ENCODE data around the gene LACRT. TPM values are rescaled to one million over a fixed set of nuclear protein-coding genes. Genes with fewer than 3 reads are reported as not detected.
"Not testable (repeated sequence)": the region's sequence is repeated elsewhere in the genome, so short reads cannot be mapped to it uniquely, and the experiment has no call there.

The LACRT gene
- total and polyA plus RNA-seq, 2 of the 13 experiments (the other 11 are each of a cell fraction or from before 2014, with no cell fraction given) = not detected

DNA sequence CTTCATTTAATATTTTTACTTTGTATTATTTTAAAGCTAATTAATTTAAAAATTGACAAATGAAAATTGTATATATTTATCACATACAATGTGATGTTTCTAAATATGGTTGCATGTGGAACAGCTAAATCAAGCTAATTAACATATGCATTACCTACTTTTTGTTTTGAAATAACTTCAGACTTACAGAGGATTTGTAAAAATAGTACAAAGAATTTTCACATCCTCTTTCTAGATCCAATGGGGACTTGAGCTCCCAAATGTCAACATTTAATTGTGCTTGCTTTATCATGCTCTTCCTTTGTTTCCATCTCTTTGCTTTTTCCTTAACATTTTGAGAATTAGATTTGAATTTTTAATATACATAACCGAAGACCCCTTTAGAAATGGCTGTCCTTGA is 6.9 kb upstream of the LACRT start:
- Histone ChIP-seq H3K27ac (ENCODE audit: extremely low read length, insufficient read depth, low read length) (no peak overlapping the region), H3K9ac (ENCODE audit: insufficient read depth, low read depth, low read length) (no peak overlapping the region), H3K79me2 (ENCODE audit: insufficient read depth, low read length) (no peaks in the 10 kb centered on the region), H2AFZ (ENCODE audit: low read length) (no peak overlapping the region), H3K4me3 (replicated peaks in 1 of 3; ENCODE audit: insufficient read depth in 1 of 3, low read depth in 2 of 3, low read length in 3 of 3) (no peak overlapping the region), H3K27me3 (ENCODE audit: control insufficient read depth in 1 of 2, insufficient read depth in 2 of 2, low read length in 2 of 2) (peaks cover 0 to 18% of the 10 kb centered on the region in 2 experiments; a peak in 2 of 5 replicates), H3K4me2 (ENCODE audit: low read depth, low read length) (no peak overlapping the region), H4K20me1 (ENCODE audit: insufficient read depth, low read length) (no peaks in the 10 kb centered on the region), H3K9me3 (ENCODE audit: low read length) (no peaks in the 10 kb centered on the region), H3K36me3 (replicated peaks in 1 of 2; ENCODE audit: control insufficient read depth in 1 of 2, insufficient read depth in 2 of 2, low read length in 2 of 2) (no peaks in the 10 kb centered on the region), H3K4me1 (ENCODE audit: insufficient read depth, low read length) (no peaks in the 10 kb centered on the region)
- POLR2A ChIA-PET = no interaction called here
- TF ChIP-seq ZNF180 (CRISPR knock-in tag; IDR thresholded peaks at IDR 0.05; ENCODE audit: borderline replicate concordance, low read depth) (no peak), SIN3A (IDR thresholded peaks at IDR 0.05; ENCODE audit: borderline replicate concordance, low read depth, low read length) (no peak)
- BruUV-seq (replicated peaks) = no TSS peak
- ATAC-seq = no peak
- in situ Hi-C loops (cut with HindIII; ENCODE audit: extremely low pct_ligation_motif_present, low pct_unique_long_range_greater_than_20kb) = no loop called here
- 3% methylated on average over 1 of the region's 1 CpG for WGBS (ENCODE audit: low lambda C conversion rate)
- no peak for FAIRE-seq
- intact Hi-C loops (cut with micrococcal nuclease; ENCODE audit: unreplicated experiment) = no loop called here
- no peak for DNase-seq (ENCODE audit: low spot score)
- CTCF ChIA-PET (ENCODE audit: low intra/inter-chr PET ratio, low total read pairs) = no interaction called here

DNA sequence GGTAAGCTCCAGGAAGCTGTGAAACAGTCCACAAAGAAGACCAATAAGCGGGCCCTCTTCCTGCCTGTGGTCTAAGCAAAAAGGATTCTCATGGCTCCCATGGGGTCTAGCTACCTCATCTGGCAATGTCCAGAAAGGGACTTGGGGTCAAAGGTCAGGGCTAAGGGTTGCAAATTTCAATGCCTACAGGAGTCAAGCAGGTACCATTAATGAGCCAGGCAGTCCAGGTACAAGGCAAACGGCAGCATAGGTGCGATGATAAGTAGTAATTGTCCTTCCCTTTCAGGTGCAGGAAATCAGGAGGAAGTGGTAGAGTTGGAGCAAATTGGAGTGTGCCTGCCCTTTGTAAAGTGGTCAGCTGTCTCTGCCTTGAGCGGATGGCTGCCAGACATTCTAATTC is 6.4 kb upstream of the LACRT start:
- CTCF ChIA-PET (ENCODE audit: low intra/inter-chr PET ratio, low total read pairs) = no interaction called here
- Histone ChIP-seq H3K79me2 (ENCODE audit: insufficient read depth, low read length) (no peaks in the 10 kb centered on the region), H2AFZ (ENCODE audit: low read length) (no peak overlapping the region), H3K4me2 (ENCODE audit: low read depth, low read length) (no peak overlapping the region), H4K20me1 (ENCODE audit: insufficient read depth, low read length) (no peaks in the 10 kb centered on the region), H3K4me1 (ENCODE audit: insufficient read depth, low read length) (no peaks in the 10 kb centered on the region), H3K9ac (ENCODE audit: insufficient read depth, low read depth, low read length) (no peak overlapping the region), H3K27ac (ENCODE audit: extremely low read length, insufficient read depth, low read length) (no peak overlapping the region), H3K27me3 (ENCODE audit: control insufficient read depth in 1 of 2, insufficient read depth in 2 of 2, low read length in 2 of 2) (peaks cover 0 to 13% of the 10 kb centered on the region in 2 experiments; a peak in 2 of 5 replicates), H3K36me3 (replicated peaks in 1 of 2; ENCODE audit: control insufficient read depth in 1 of 2, insufficient read depth in 2 of 2, low read length in 2 of 2) (no peaks in the 10 kb centered on the region), H3K4me3 (replicated peaks in 1 of 3; ENCODE audit: insufficient read depth in 1 of 3, low read depth in 2 of 3, low read length in 3 of 3) (no peak overlapping the region), H3K9me3 (ENCODE audit: low read length) (no peaks in the 10 kb centered on the region)
- WGBS (ENCODE audit: low lambda C conversion rate) = 45% methylated on average over 4 of the region's 4 CpGs
- BruUV-seq (replicated peaks) = no TSS peak
- no peak for DNase-seq (ENCODE audit: low spot score)
- in situ Hi-C loops (cut with HindIII; ENCODE audit: extremely low pct_ligation_motif_present, low pct_unique_long_range_greater_than_20kb) (no loop called here), intact Hi-C loops (cut with micrococcal nuclease; ENCODE audit: unreplicated experiment) (no loop called here)
- POLR2A ChIA-PET = no interaction called here
- no peak for FAIRE-seq
- no peak for ATAC-seq
- TF ChIP-seq, protein P1, sequence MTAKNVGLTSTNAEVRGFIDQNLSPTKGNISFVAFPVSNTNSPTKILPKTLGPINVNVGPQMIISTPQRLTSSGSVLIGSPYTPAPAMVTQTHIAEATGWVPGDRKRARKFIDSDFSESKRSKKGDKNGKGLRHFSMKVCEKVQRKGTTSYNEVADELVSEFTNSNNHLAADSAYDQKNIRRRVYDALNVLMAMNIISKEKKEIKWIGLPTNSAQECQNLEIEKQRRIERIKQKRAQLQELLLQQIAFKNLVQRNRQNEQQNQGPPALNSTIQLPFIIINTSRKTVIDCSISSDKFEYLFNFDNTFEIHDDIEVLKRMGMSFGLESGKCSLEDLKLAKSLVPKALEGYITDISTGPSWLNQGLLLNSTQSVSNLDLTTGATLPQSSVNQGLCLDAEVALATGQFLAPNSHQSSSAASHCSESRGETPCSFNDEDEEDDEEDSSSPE (CRISPR knock-in tag; IDR thresholded peaks at IDR 0.05) = no peak
- TF ChIP-seq ZNF496 (CRISPR knock-in tag; IDR thresholded peaks at IDR 0.05; ENCODE audit: insufficient replicate concordance) = no peak
- TF ChIP-seq ZSCAN22 (CRISPR knock-in tag; IDR thresholded peaks at IDR 0.05) = no peak
- no peak for TF ChIP-seq ZBTB34 (CRISPR knock-in tag; IDR thresholded peaks at IDR 0.05)
- no peak for TF ChIP-seq SIN3A (IDR thresholded peaks at IDR 0.05; ENCODE audit: borderline replicate concordance, low read depth, low read length)

- CTCF ChIA-PET (ENCODE audit: low intra/inter-chr PET ratio, low total read pairs); intact Hi-C loops (cut with micrococcal nuclease; ENCODE audit: unreplicated experiment): not testable (repeated sequence)
These were observed 4.4 kb upstream of the LACRT start for GRCh38 chr12:54639112-54639511.

More at GRCh38 chr12:54639112-54639511, 4.4 kb upstream of the LACRT start:
- WGBS (ENCODE audit: low lambda C conversion rate) = 17% methylated on average over 2 of the region's 2 CpGs
- H3K4me1 ChIP-seq (ENCODE audit: insufficient read depth, low read length); H3K36me3 ChIP-seq (replicated peaks in 1 of 2; ENCODE audit: control insufficient read depth in 1 of 2, insufficient read depth in 2 of 2, low read length in 2 of 2); FAIRE-seq; H3K4me3 ChIP-seq (replicated peaks in 1 of 3; ENCODE audit: insufficient read depth in 1 of 3, low read depth in 2 of 3, low read length in 3 of 3); H3K79me2 ChIP-seq (ENCODE audit: insufficient read depth, low read length); BruUV-seq (replicated peaks); DNase-seq (ENCODE audit: low spot score); in situ Hi-C loops (cut with HindIII; ENCODE audit: extremely low pct_ligation_motif_present, low pct_unique_long_range_greater_than_20kb); H3K27me3 ChIP-seq (ENCODE audit: control insufficient read depth in 1 of 2, insufficient read depth in 2 of 2, low read length in 2 of 2); ATAC-seq; H2AFZ ChIP-seq (ENCODE audit: low read length); H3K4me2 ChIP-seq (ENCODE audit: low read depth, low read length); POLR2A ChIA-PET; H3K9me3 ChIP-seq (ENCODE audit: low read length); H4K20me1 ChIP-seq (ENCODE audit: insufficient read depth, low read length); H3K27ac ChIP-seq (ENCODE audit: extremely low read length, insufficient read depth, low read length); H3K9ac ChIP-seq (ENCODE audit: insufficient read depth, low read depth, low read length): not testable (repeated sequence)
